ENCODE results near the gene GCNT3. TPM values are rescaled to one million over a fixed set of nuclear protein-coding genes. Genes with fewer than 3 reads are reported as not detected.

GCNT3 gene
- not detected for polyA plus RNA-seq

GRCh38 chr15:59611276-59612260, at the start of gene GCNT3:
Gene GCNT3 (plus strand): TSS chr15:59611783. CDS start chr15:59618239, 6,456 bp downstream.
- peaks cover 1% of the 10 kb centered on the region for H3K36me3 Mint-ChIP-seq
- peaks cover 0 to 2% (median 0%) of the 10 kb centered on the region in 3 donors for H3K9me3 Mint-ChIP-seq
- H3K27ac Mint-ChIP-seq, result peak within 1 kb of the TSS in 1 of 3 donors; percentile 31
- peak within 1 kb of the TSS in 1 of 4 donors; percentile 12 for H3K4me3 Mint-ChIP-seq
- peaks cover 7 to 14% (median 9%) of the 10 kb centered on the region in 3 donors for H3K4me1 Mint-ChIP-seq
- peaks cover 10% of the 10 kb centered on the region for H3K27me3 Mint-ChIP-seq

- peaks cover 0 to 8% (median 5%) of the 10 kb centered on the region in 3 donors for H3K4me1 Mint-ChIP-seq
- peaks cover 0 to 1% (median 0%) of the 10 kb centered on the region in 3 donors for H3K9me3 Mint-ChIP-seq
- H3K27me3 Mint-ChIP-seq, result peaks cover 2% of the 10 kb centered on the region
- H3K36me3 Mint-ChIP-seq, result no peaks in the 10 kb centered on the region
- no peak overlapping the region for H3K4me3 Mint-ChIP-seq
- no peak overlapping the region for H3K27ac Mint-ChIP-seq
Observed at GRCh38 chr15:59562448-59563186, 49.0 kb upstream of the GCNT3 start.

- Mint-ChIP-seq H3K27ac (no peak overlapping the region), H3K4me1 (peaks cover 0 to 9% (median 6%) of the 10 kb centered on the region in 3 donors), H3K36me3 (no peaks in the 10 kb centered on the region), H3K9me3 (peaks cover 0 to 1% (median 0%) of the 10 kb centered on the region in 3 donors), H3K27me3 (peaks cover 2% of the 10 kb centered on the region), H3K4me3 (no peak overlapping the region)
Observed at GRCh38 chr15:59565299-59565698, 46.3 kb upstream of the GCNT3 start.

GRCh38 chr15:59567324-59567723, 44.3 kb upstream of the GCNT3 start:
- Mint-ChIP-seq H3K27ac (no peak overlapping the region), H3K27me3 (peaks cover 2% of the 10 kb centered on the region), H3K4me3 (no peak overlapping the region), H3K4me1 (peaks cover 0 to 10% (median 6%) of the 10 kb centered on the region in 3 donors), H3K9me3 (peaks cover 0 to 1% (median 0%) of the 10 kb centered on the region in 3 donors), H3K36me3 (no peaks in the 10 kb centered on the region)

GRCh38 chr15:59569477-59569876, 42.1 kb upstream of the GCNT3 start:
- H3K27ac Mint-ChIP-seq, result no peak overlapping the region
- H3K4me1 Mint-ChIP-seq, result peaks cover 0 to 8% (median 3%) of the 10 kb centered on the region in 3 donors
- peak overlapping the region in 1 of 4 donors; percentile 15 for H3K4me3 Mint-ChIP-seq
- H3K27me3 Mint-ChIP-seq, result no peaks in the 10 kb centered on the region
- H3K9me3 Mint-ChIP-seq, result peaks cover 0 to 1% (median 0%) of the 10 kb centered on the region in 3 donors
- H3K36me3 Mint-ChIP-seq, result peaks cover 2% of the 10 kb centered on the region

- Mint-ChIP-seq H3K36me3 (peaks cover 2% of the 10 kb centered on the region), H3K27ac (no peak overlapping the region), H3K4me1 (peaks cover 0 to 8% (median 3%) of the 10 kb centered on the region in 3 donors), H3K27me3 (no peaks in the 10 kb centered on the region), H3K4me3 (no peak overlapping the region), H3K9me3 (peaks cover 0 to 1% (median 0%) of the 10 kb centered on the region in 3 donors)
Observed at GRCh38 chr15:59570315-59570714, 41.3 kb upstream of the GCNT3 start.

- peaks cover 0 to 8% (median 3%) of the 10 kb centered on the region in 3 donors for H3K4me1 Mint-ChIP-seq
- no peak overlapping the region for H3K4me3 Mint-ChIP-seq
- H3K27ac Mint-ChIP-seq, result no peak overlapping the region
- H3K36me3 Mint-ChIP-seq, result peaks cover 2% of the 10 kb centered on the region
- H3K9me3 Mint-ChIP-seq, result no peaks in the 10 kb centered on the region
- no peaks in the 10 kb centered on the region for H3K27me3 Mint-ChIP-seq
Observed at GRCh38 chr15:59571606-59572005, 40.0 kb upstream of the GCNT3 start.

GRCh38 chr15:59583088-59583487, 28.5 kb upstream of the GCNT3 start:
- H3K36me3 Mint-ChIP-seq, result peaks cover under 1% of the 10 kb centered on the region
- H3K27ac Mint-ChIP-seq, result no peak overlapping the region
- H3K4me1 Mint-ChIP-seq, result no peaks in the 10 kb centered on the region
- H3K9me3 Mint-ChIP-seq, result no peaks in the 10 kb centered on the region
- no peak overlapping the region for H3K4me3 Mint-ChIP-seq
- H3K27me3 Mint-ChIP-seq, result peaks cover 3% of the 10 kb centered on the region

- Mint-ChIP-seq H3K4me1 (peaks cover 0 to 9% (median 5%) of the 10 kb centered on the region in 3 donors), H3K27ac (no peak overlapping the region), H3K4me3 (no peak overlapping the region), H3K36me3 (no peaks in the 10 kb centered on the region), H3K27me3 (peaks cover 9% of the 10 kb centered on the region), H3K9me3 (no peaks in the 10 kb centered on the region)
Observed at GRCh38 chr15:59587085-59587826, 24.3 kb upstream of the GCNT3 start.

GRCh38 chr15:59590027-59590426, 21.6 kb upstream of the GCNT3 start:
- H3K4me3 Mint-ChIP-seq, result peak overlapping the region in 1 of 4 donors; percentile 76
- H3K27me3 Mint-ChIP-seq, result peaks cover 9% of the 10 kb centered on the region
- no peak overlapping the region for H3K27ac Mint-ChIP-seq
- no peaks in the 10 kb centered on the region for H3K36me3 Mint-ChIP-seq
- peaks cover 0 to 9% (median 5%) of the 10 kb centered on the region in 3 donors for H3K4me1 Mint-ChIP-seq
- H3K9me3 Mint-ChIP-seq, result no peaks in the 10 kb centered on the region

- H3K4me3 Mint-ChIP-seq, result no peak overlapping the region
- H3K4me1 Mint-ChIP-seq, result peaks cover 0 to 9% (median 5%) of the 10 kb centered on the region in 3 donors
- H3K36me3 Mint-ChIP-seq, result no peaks in the 10 kb centered on the region
- H3K9me3 Mint-ChIP-seq, result no peaks in the 10 kb centered on the region
- peaks cover 9% of the 10 kb centered on the region for H3K27me3 Mint-ChIP-seq
- no peak overlapping the region for H3K27ac Mint-ChIP-seq
Observed at GRCh38 chr15:59591356-59591755, 20.2 kb upstream of the GCNT3 start.

GRCh38 chr15:59594493-59594942, 17.1 kb upstream of the GCNT3 start:
- Mint-ChIP-seq H3K27ac (no peak overlapping the region), H3K4me1 (peaks cover 0 to 9% (median 5%) of the 10 kb centered on the region in 3 donors), H3K27me3 (peaks cover 9% of the 10 kb centered on the region), H3K36me3 (peaks cover 2% of the 10 kb centered on the region), H3K4me3 (no peak overlapping the region), H3K9me3 (no peaks in the 10 kb centered on the region)

GRCh38 chr15:59594991-59595390, 16.6 kb upstream of the GCNT3 start:
- no peaks in the 10 kb centered on the region for H3K9me3 Mint-ChIP-seq
- H3K27me3 Mint-ChIP-seq, result peaks cover 4% of the 10 kb centered on the region
- H3K36me3 Mint-ChIP-seq, result peaks cover 2% of the 10 kb centered on the region
- H3K4me3 Mint-ChIP-seq, result no peak overlapping the region
- peaks cover 0 to 9% (median 4%) of the 10 kb centered on the region in 3 donors for H3K4me1 Mint-ChIP-seq
- no peak overlapping the region for H3K27ac Mint-ChIP-seq

- H3K4me1 Mint-ChIP-seq, result peaks cover 0 to 7% (median 2%) of the 10 kb centered on the region in 3 donors
- H3K27me3 Mint-ChIP-seq, result peaks cover 2% of the 10 kb centered on the region
- H3K36me3 Mint-ChIP-seq, result peaks cover 2% of the 10 kb centered on the region
- H3K4me3 Mint-ChIP-seq, result no peak overlapping the region
- H3K27ac Mint-ChIP-seq, result no peak overlapping the region
- H3K9me3 Mint-ChIP-seq, result no peaks in the 10 kb centered on the region
Observed at GRCh38 chr15:59595434-59595915, 16.1 kb upstream of the GCNT3 start.

Data from IgD-negative memory B cell (primary cell).